GM23338 (cell line): ENCODE data around the gene DAD1. TPM values are rescaled to one million over a fixed set of nuclear protein-coding genes. Genes with fewer than 3 reads are reported as not detected.

Experiments used
- ATAC-seq: fragments of 200-7000 bp; cut with Tn5 transposase; 3 replicates; pipeline ENCODE4 v1.9.1; 2020
- DNase-seq: peaks from one replicate; pipeline ENCODE4 v3.0.0-alpha.2; 2015; ENCODE audit warnings: low spot score
- H2AFZ ChIP-seq: fragments of 200-600 bp; sonication (generic); 2 replicates; pipeline ENCODE4 v1.8.0; 2016; ENCODE audit warnings: antibody characterized with exemption, mild to moderate bottlenecking, moderate library complexity
- H3F3A ChIP-seq: fragments of 200-600 bp; sonication (generic); replicated peaks from 2 replicates; pipeline ENCODE4 v1.8.0; 2017; ENCODE audit warnings: antibody characterized with exemption, mixed run types, low read depth
- H3K27ac ChIP-seq: fragments of 200-600 bp; sonication (generic); 2 replicates; pipeline ENCODE4 v1.6.1; 2016; ENCODE audit warnings: low read depth
- H3K27me3 ChIP-seq: fragments of 200-600 bp; sonication (generic); 2 replicates; pipeline ENCODE4 v1.8.0; 2016; ENCODE audit warnings: mild to moderate bottlenecking, mixed run types, moderate library complexity; ENCODE audit not compliant: insufficient read depth
- H3K36me3 ChIP-seq: fragments of 200-600 bp; sonication (generic); 2 replicates; pipeline ENCODE4 v1.8.0; 2016; ENCODE audit warnings: mild to moderate bottlenecking; ENCODE audit not compliant: insufficient read depth
- H3K4me1 ChIP-seq: fragments of 200-600 bp; sonication (generic); 2 replicates; pipeline ENCODE4 v1.8.0; 2016; ENCODE audit warnings: mild to moderate bottlenecking, moderate library complexity; ENCODE audit not compliant: insufficient read depth
- H3K4me2 ChIP-seq: fragments of 200-600 bp; sonication (generic); 2 replicates; pipeline ENCODE4 v1.7.1; 2017; ENCODE audit warnings: mixed run types
- H3K4me3 ChIP-seq: fragments of 200-600 bp; sonication (generic); 2 replicates; pipeline ENCODE4 v1.6.1; 2016; ENCODE audit warnings: mixed run types
- H3K79me2 ChIP-seq: fragments of 200-600 bp; sonication (generic); replicated peaks from 2 replicates; pipeline ENCODE4 v1.8.0; 2017; ENCODE audit warnings: mild to moderate bottlenecking; ENCODE audit not compliant: insufficient read depth
- H3K9me2 ChIP-seq: fragments of 200-600 bp; sonication (generic); 2 replicates; pipeline ENCODE4 v1.8.0; 2017; ENCODE audit not compliant: insufficient read depth
- H4K20me1 ChIP-seq: fragments of 200-600 bp; sonication (generic); replicated peaks from 2 replicates; pipeline ENCODE4 v1.8.0; 2017; ENCODE audit warnings: mild to moderate bottlenecking; ENCODE audit not compliant: insufficient read depth
- H3K27ac Mint-ChIP-seq: 2 replicates; pipeline ENCODE4 v1.8.0; 2020; ENCODE audit warnings: inconsistent platforms, mild to moderate bottlenecking, moderate library complexity, mixed read lengths
- H3K27me3 Mint-ChIP-seq: 3 replicates; pipeline ENCODE4 v1.8.0; 2022; ENCODE audit warnings: low read depth, mild to moderate bottlenecking, moderate library complexity, mixed read lengths, inconsistent platforms; ENCODE audit not compliant: insufficient read depth, poor library complexity
- H3K36me3 Mint-ChIP-seq: 3 replicates; pipeline ENCODE4 v1.8.0; 2021; ENCODE audit warnings: low read depth, mild to moderate bottlenecking, inconsistent platforms, moderate library complexity, mixed read lengths
- H3K4me1 Mint-ChIP-seq: 3 replicates; pipeline ENCODE4 v1.8.0; 2020; ENCODE audit warnings: mild to moderate bottlenecking, inconsistent platforms, mixed read lengths
- H3K4me3 Mint-ChIP-seq: 3 replicates; pipeline ENCODE4 v1.8.0; 2021; ENCODE audit warnings: moderate library complexity, mild to moderate bottlenecking, inconsistent platforms, mixed read lengths
- H3K9me3 Mint-ChIP-seq: 3 replicates; pipeline ENCODE4 v1.8.0; 2020; ENCODE audit warnings: moderate library complexity, mild to moderate bottlenecking, inconsistent platforms, mixed read lengths
- CREB1 ChIP-seq: fragments of 250-450 bp; sonication (Bioruptor Pico); IDR thresholded peaks from 2 replicates; pipeline ENCODE4 v1.5.0; 2020; ENCODE audit warnings: low read depth, mild to moderate bottlenecking, moderate library complexity
- CTCF ChIP-seq, 2 experiments: fragments of 200-600 bp in 1 of 2; sonication (generic) in 1 of 2; conservative IDR thresholded peaks; 2 replicates each; pipeline versions ENCODE4 v1.5.1 to v1.6.1; 2016 to 2017; ENCODE audit warnings: antibody characterized with exemption in 2 of 2, low read depth in 2 of 2, mild to moderate bottlenecking in 2 of 2, moderate library complexity in 1 of 2
- EZH2 ChIP-seq: fragments of 200-600 bp; sonication (generic); IDR thresholded peaks from one replicate; pipeline ENCODE4 v1.8.0; 2017; ENCODE audit warnings: antibody characterized with exemption, mild to moderate bottlenecking, low read depth; ENCODE audit not compliant: unreplicated experiment
- EZH2phosphoT487 ChIP-seq: fragments of 200-600 bp; sonication (generic); IDR thresholded peaks from one replicate; pipeline ENCODE4 v1.8.1; 2018; ENCODE audit warnings: antibody characterized with exemption; ENCODE audit not compliant: unreplicated experiment
- JUNB ChIP-seq: IDR thresholded peaks from one replicate; pipeline ENCODE4 v1.6.1; 2016; ENCODE audit warnings: antibody characterized with exemption; ENCODE audit not compliant: unreplicated experiment
- NANOG ChIP-seq: IDR thresholded peaks from 2 replicates; pipeline ENCODE4 v1.6.1; 2016; ENCODE audit warnings: antibody characterized with exemption, borderline replicate concordance
- POLR2AphosphoS5 ChIP-seq: IDR thresholded peaks from 2 replicates; pipeline ENCODE4 v1.6.1; 2016; ENCODE audit warnings: antibody characterized with exemption, low read depth
- REST ChIP-seq: IDR thresholded peaks from one replicate; pipeline ENCODE4 v1.6.1; 2018; ENCODE audit warnings: antibody characterized with exemption; ENCODE audit not compliant: unreplicated experiment
- STAT1 ChIP-seq: IDR thresholded peaks from one replicate; pipeline ENCODE4 v1.6.1; 2016; ENCODE audit warnings: antibody characterized with exemption; ENCODE audit not compliant: unreplicated experiment
- ZNF331 ChIP-seq: fragments of 250-450 bp; sonication (Bioruptor Pico); IDR thresholded peaks from 2 replicates; pipeline ENCODE4 v1.5.0; 2020; ENCODE audit warnings: low read depth, mild to moderate bottlenecking, moderate library complexity
- polyA plus RNA-seq: library from polyadenylated mRNA; unstranded; fragments of >200 nt; fragmentation: Nextera tagmentation; extraction: Ambion mirVana; gene quantifications from 2 replicates; pipeline ENCODE4 v1.2.1, GENCODE V29; 2016
- total RNA-seq: library from RNA; depleted of rRNA; stranded (reverse); fragments of >200 nt; shearing (Covaris generic); gene quantifications from 2 replicates; pipeline ENCODE4 v1.2.3, GENCODE V29; 2014
- TF ChIP-seq, protein P1 (sequence below): IDR thresholded peaks from 2 replicates; pipeline ENCODE4 v1.6.1; 2016; ENCODE audit warnings: antibody characterized with exemption

Gene DAD1
- total and polyA plus RNA-seq, 2 experiments from 2014 or later, result 180 to 252 TPM

DNA sequence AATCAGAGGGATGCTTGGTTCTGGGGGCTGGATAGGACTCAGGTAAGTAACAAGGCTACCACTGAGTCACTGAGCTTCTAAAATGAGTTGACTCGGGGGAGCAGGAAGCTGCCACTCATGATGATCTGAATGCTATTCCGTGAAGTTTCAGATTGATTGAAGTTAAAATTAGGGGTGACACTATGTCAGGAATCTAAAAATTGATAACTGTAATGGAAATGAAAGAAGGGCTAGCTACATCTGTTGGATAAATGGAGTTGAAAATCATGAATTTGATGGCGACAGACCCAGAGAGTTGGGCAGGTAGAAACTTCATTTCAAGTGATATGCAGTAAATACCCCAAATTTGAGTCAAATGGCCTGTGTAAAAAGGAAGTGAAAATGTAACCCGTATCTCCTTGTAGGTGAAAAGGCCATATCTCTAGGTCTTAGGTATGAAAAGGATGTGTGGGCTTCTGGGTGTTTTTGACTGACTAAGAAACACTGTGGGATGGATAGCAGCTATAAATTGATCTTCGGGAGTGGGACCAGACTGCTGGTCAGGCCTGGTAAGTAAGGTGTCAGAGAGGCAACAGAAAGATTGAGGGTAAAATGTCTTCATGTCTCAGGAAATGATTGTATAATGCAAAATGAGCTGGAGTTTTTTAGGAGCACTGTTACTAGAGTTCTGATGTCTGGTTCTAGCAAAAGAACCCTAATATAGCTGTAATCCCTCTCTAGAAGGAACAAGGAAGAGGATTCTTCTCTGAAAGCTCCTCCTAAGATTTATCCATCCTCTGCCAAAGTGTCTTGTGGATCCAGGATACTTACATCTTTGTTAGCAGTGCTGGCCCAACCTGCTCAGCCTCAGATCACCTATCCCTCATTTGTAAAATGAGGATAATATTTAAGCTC, 57.3 kb downstream of the DAD1 start:
- Mint-ChIP-seq H3K4me3 (no peak overlapping the region), H3K36me3 (no peaks in the 10 kb centered on the region), H3K4me1 (no peaks in the 10 kb centered on the region), H3K27me3 (peaks cover 3% of the 10 kb centered on the region), H3K9me3 (no peaks in the 10 kb centered on the region), H3K27ac (no peak overlapping the region)
- H3K27me3 ChIP-seq, result no peaks in the 10 kb centered on the region
- DNase-seq, result no peak
- H4K20me1 ChIP-seq, result no peaks in the 10 kb centered on the region
- no peaks in the 10 kb centered on the region for H3K9me2 ChIP-seq
- TF ChIP-seq POLR2AphosphoS5 (no peak), CREB1 (CRISPR knock-in tag) (no peak), STAT1 (no peak), EZH2phosphoT487 (no peak), REST (no peak), JUNB (no peak), EZH2 (no peak), CTCF (conservative IDR thresholded peaks at IDR 0.05; ENCODE audit: low read depth in 2 of 2) (no peak), ZNF331 (CRISPR knock-in tag) (no peak), NANOG (no peak)
- TF ChIP-seq, protein P1, sequence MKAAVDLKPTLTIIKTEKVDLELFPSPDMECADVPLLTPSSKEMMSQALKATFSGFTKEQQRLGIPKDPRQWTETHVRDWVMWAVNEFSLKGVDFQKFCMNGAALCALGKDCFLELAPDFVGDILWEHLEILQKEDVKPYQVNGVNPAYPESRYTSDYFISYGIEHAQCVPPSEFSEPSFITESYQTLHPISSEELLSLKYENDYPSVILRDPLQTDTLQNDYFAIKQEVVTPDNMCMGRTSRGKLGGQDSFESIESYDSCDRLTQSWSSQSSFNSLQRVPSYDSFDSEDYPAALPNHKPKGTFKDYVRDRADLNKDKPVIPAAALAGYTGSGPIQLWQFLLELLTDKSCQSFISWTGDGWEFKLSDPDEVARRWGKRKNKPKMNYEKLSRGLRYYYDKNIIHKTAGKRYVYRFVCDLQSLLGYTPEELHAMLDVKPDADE, result no peak
- H2AFZ ChIP-seq, result 0 out of 2 replicates have a peak overlapping the region, but pooled peaks have one; percentile 28
- H3K4me2 ChIP-seq, result no peak overlapping the region
- H3K79me2 ChIP-seq, result no peaks in the 10 kb centered on the region
- no peak overlapping the region for H3K27ac ChIP-seq
- no peaks in the 10 kb centered on the region for H3K36me3 ChIP-seq
- H3K4me3 ChIP-seq, result no peak overlapping the region
- ATAC-seq, result no peak
- H3F3A ChIP-seq, result no peaks in the 10 kb centered on the region
- no peaks in the 10 kb centered on the region for H3K4me1 ChIP-seq
